ENCODE results near the gene GPR137. TPM values are rescaled to one million over a fixed set of nuclear protein-coding genes. Genes with fewer than 3 reads are reported as not detected.

GPR137 gene
- total RNA-seq, 2 experiments from 2014 or later, result 26.2 to 30.5 TPM

- H3K4me1 Mint-ChIP-seq (ENCODE audit: low read depth), result peaks cover 17% of the 10 kb centered on the region
- peak within 1 kb of the TSS; percentile 82 for H3K4me3 Mint-ChIP-seq
- peaks cover 5% of the 10 kb centered on the region for H3K36me3 Mint-ChIP-seq (ENCODE audit: low read depth)
- DNase-seq, result peak; percentile 95
- CTCF ChIA-PET, result interaction anchor here (0.8 to 3.1 kb wide), 5 partner anchors 17 to 78 kb away, joined by 4 to 12 read pairs (median 5); partner anchors contain the start of gene FERMT3
- H3K9me3 Mint-ChIP-seq, result no peaks in the 10 kb centered on the region
- intact Hi-C loops (cut with micrococcal nuclease), result loop anchor here (1.0 to 2.0 kb wide), 3 partner anchors 38 to 58 kb away; partner anchors contain the start of genes FKBP2, NUDT22, PPP1R14B and TRPT1
- peak within 1 kb of the TSS; percentile 90 for H3K27ac Mint-ChIP-seq
- H3K27me3 Mint-ChIP-seq (ENCODE audit: low read depth), result no peaks in the 10 kb centered on the region
Observed at GRCh38 chr11:64284048-64284961, 1.3 kb upstream of the GPR137 start, which contains the start of gene BAD. Gene BAD (minus strand): TSS chr11:64284665. CDS start chr11:64284368, 297 bp downstream.

GRCh38 chr11:64285885-64286800, 495 bp downstream of the GPR137 start:
- H3K27me3 Mint-ChIP-seq (ENCODE audit: low read depth), result peaks cover 7% of the 10 kb centered on the region

GRCh38 chr11:64286801-64287159, 1.1 kb downstream of the GPR137 start:
- intact Hi-C loops (cut with micrococcal nuclease), result no loop called here
- no peaks in the 10 kb centered on the region for H3K9me3 Mint-ChIP-seq

More at GRCh38 chr11:64285885-64286800, 495 bp downstream of the GPR137 start:
- intact Hi-C loops (cut with micrococcal nuclease), result loop anchor here (1.0 to 2.0 kb wide), 5 partner anchors 16 to 79 kb away; partner anchors contain the start of genes ESRRA, FKBP2 and PRDX5
- DNase-seq, result peak; percentile 44
- peak overlapping the region; percentile 71 for H3K4me3 Mint-ChIP-seq
- CTCF ChIA-PET, result interaction anchor here (1.0 to 3.1 kb wide), 5 partner anchors 15 to 48 kb away, joined by 3 to 12 read pairs (median 3); no protein-coding TSS in a partner anchor
- H3K4me1 Mint-ChIP-seq (ENCODE audit: low read depth), result peaks cover 21% of the 10 kb centered on the region
- peaks cover 4% of the 10 kb centered on the region for H3K36me3 Mint-ChIP-seq (ENCODE audit: low read depth)
- H3K9me3 Mint-ChIP-seq, result no peaks in the 10 kb centered on the region
- H3K27ac Mint-ChIP-seq, result peak overlapping the region; percentile 22

GRCh38 chr11:64287676-64288352, 2.2 kb downstream of the GPR137 start:
- H3K4me1 Mint-ChIP-seq (ENCODE audit: low read depth), result peaks cover 17% of the 10 kb centered on the region
- DNase-seq, result no peak
- intact Hi-C loops (cut with micrococcal nuclease), result no loop called here
- H3K27me3 Mint-ChIP-seq (ENCODE audit: low read depth), result peaks cover 12% of the 10 kb centered on the region
- no peak overlapping the region for H3K4me3 Mint-ChIP-seq
- H3K9me3 Mint-ChIP-seq, result no peaks in the 10 kb centered on the region
- no peak overlapping the region for H3K27ac Mint-ChIP-seq
- H3K36me3 Mint-ChIP-seq (ENCODE audit: low read depth), result peaks cover 2% of the 10 kb centered on the region
- CTCF ChIA-PET, result interaction anchor here (0.6 to 1.5 kb wide), 3 partner anchors 13 to 17 kb away, joined by 3 to 4 read pairs (median 3); partner anchors contain the start of gene CATSPERZ

More at GRCh38 chr11:64286801-64287159, 1.1 kb downstream of the GPR137 start:
- Mint-ChIP-seq H3K4me3 (peak overlapping the region; percentile 71), H3K36me3 (ENCODE audit: low read depth) (peaks cover 4% of the 10 kb centered on the region), H3K27me3 (ENCODE audit: low read depth) (peaks cover 8% of the 10 kb centered on the region), H3K4me1 (ENCODE audit: low read depth) (peaks cover 19% of the 10 kb centered on the region), H3K27ac (peak overlapping the region; percentile 22)
- CTCF ChIA-PET, result interaction anchor here (1.0 kb wide), 2 partner anchors 16 to 17 kb away, joined by 3 read pairs; no protein-coding TSS in a partner anchor
- DNase-seq, result no peak

- no peaks in the 10 kb centered on the region for H3K9me3 Mint-ChIP-seq
- H3K27ac Mint-ChIP-seq, result no peak overlapping the region
- CTCF ChIA-PET, result interaction anchor here (1.3 to 1.5 kb wide), 2 partner anchors 12 to 16 kb away, joined by 3 to 4 read pairs; partner anchors contain the start of gene CATSPERZ
- H3K27me3 Mint-ChIP-seq (ENCODE audit: low read depth), result peaks cover 17% of the 10 kb centered on the region
- no peak overlapping the region for H3K4me3 Mint-ChIP-seq
- DNase-seq, result no peak
- H3K4me1 Mint-ChIP-seq (ENCODE audit: low read depth), result peaks cover 15% of the 10 kb centered on the region
- intact Hi-C loops (cut with micrococcal nuclease), result no loop called here
- H3K36me3 Mint-ChIP-seq (ENCODE audit: low read depth), result no peaks in the 10 kb centered on the region
Observed at GRCh38 chr11:64288353-64288750, 2.7 kb downstream of the GPR137 start.

GRCh38 chr11:64289002-64289564, 3.4 kb downstream of the GPR137 start:
- H3K4me1 Mint-ChIP-seq (ENCODE audit: low read depth), result peaks cover 12% of the 10 kb centered on the region
- no peak overlapping the region for H3K4me3 Mint-ChIP-seq
- H3K9me3 Mint-ChIP-seq, result no peaks in the 10 kb centered on the region
- CTCF ChIA-PET, result interaction anchor here (1.3 to 1.9 kb wide), 3 partner anchors 12 to 38 kb away, joined by 3 to 9 read pairs (median 4); no protein-coding TSS in a partner anchor
- no peak overlapping the region for H3K27ac Mint-ChIP-seq
- no peak for DNase-seq
- intact Hi-C loops (cut with micrococcal nuclease), result no loop called here
- no peaks in the 10 kb centered on the region for H3K36me3 Mint-ChIP-seq (ENCODE audit: low read depth)
- H3K27me3 Mint-ChIP-seq (ENCODE audit: low read depth), result peaks cover 19% of the 10 kb centered on the region

GRCh38 chr11:64290352-64291261, 5.0 kb downstream of the GPR137 start:
- no peak overlapping the region for H3K27ac Mint-ChIP-seq
- H3K4me3 Mint-ChIP-seq, result peak overlapping the region; percentile 47
- H3K27me3 Mint-ChIP-seq (ENCODE audit: low read depth), result peaks cover 30% of the 10 kb centered on the region
- H3K36me3 Mint-ChIP-seq (ENCODE audit: low read depth), result no peaks in the 10 kb centered on the region
- H3K4me1 Mint-ChIP-seq (ENCODE audit: low read depth), result peaks cover 12% of the 10 kb centered on the region
- intact Hi-C loops (cut with micrococcal nuclease), result no loop called here
- no peak for DNase-seq
- CTCF ChIA-PET, result interaction anchor here (1.3 to 1.9 kb wide), 3 partner anchors 11 to 40 kb away, joined by 3 to 9 read pairs (median 5); partner anchors contain the start of gene ESRRA
- H3K9me3 Mint-ChIP-seq, result no peaks in the 10 kb centered on the region

GRCh38 chr11:64291262-64291751, 5.7 kb downstream of the GPR137 start, which contains the start of gene KCNK4:
Gene KCNK4 (plus strand): TSS chr11:64291302. CDS start chr11:64293019, 1,717 bp downstream.
- no peak for DNase-seq
- intact Hi-C loops (cut with micrococcal nuclease), result no loop called here
- H3K27ac Mint-ChIP-seq, result no peak within 1 kb of the TSS
- H3K27me3 Mint-ChIP-seq (ENCODE audit: low read depth), result peaks cover 36% of the 10 kb centered on the region
- H3K4me1 Mint-ChIP-seq (ENCODE audit: low read depth), result peaks cover 11% of the 10 kb centered on the region
- no peaks in the 10 kb centered on the region for H3K36me3 Mint-ChIP-seq (ENCODE audit: low read depth)
- no peaks in the 10 kb centered on the region for H3K9me3 Mint-ChIP-seq
- CTCF ChIA-PET, result interaction anchor here (1.9 kb wide), 1 partner anchor 13 kb away, joined by 5 read pairs; the partner anchor contains the start of gene ESRRA
- peak within 1 kb of the TSS; percentile 47 for H3K4me3 Mint-ChIP-seq

GRCh38 chr11:64291752-64292459, 6.3 kb downstream of the GPR137 start:
- CTCF ChIA-PET, result interaction anchor here (1.3 to 1.9 kb wide), 4 partner anchors 10 to 13 kb away, joined by 3 to 5 read pairs (median 4); partner anchors contain the start of gene ESRRA
- Mint-ChIP-seq H3K36me3 (ENCODE audit: low read depth) (no peaks in the 10 kb centered on the region), H3K4me3 (no peak overlapping the region), H3K27ac (no peak overlapping the region), H3K27me3 (ENCODE audit: low read depth) (peaks cover 42% of the 10 kb centered on the region), H3K4me1 (ENCODE audit: low read depth) (peaks cover 5% of the 10 kb centered on the region), H3K9me3 (no peaks in the 10 kb centered on the region)
- no peak for DNase-seq
- intact Hi-C loops (cut with micrococcal nuclease), result no loop called here

Data from activated naive CD4-positive, alpha-beta T cell treated with anti-CD3 and anti-CD28 coated beads for 36 hours (primary cell).